ENCODE data around the gene TBX15.

The TBX15 gene

GRCh38 chr1:118842452-118843201 lies 145.5 kb downstream of the TBX15 start:
- TF ChIP-seq ZNF384 (IDR thresholded peaks at IDR 0.05) (no peak), LEF1 (IDR thresholded peaks at IDR 0.05; ENCODE audit: borderline replicate concordance) (no peak), ARNT (IDR thresholded peaks at IDR 0.05) (no peak), SUZ12 (IDR thresholded peaks at IDR 0.05) (no peak), L3MBTL2 (conservative IDR thresholded peaks at IDR 0.05) (no peak), FOXK2 (IDR thresholded peaks at IDR 0.05) (no peak), CTBP1 (IDR thresholded peaks at IDR 0.05; ENCODE audit: borderline replicate concordance) (no peak), FOXA1 (IDR thresholded peaks at IDR 0.05) (no peak), HDGF (IDR thresholded peaks at IDR 0.05; ENCODE audit: borderline replicate concordance) (no peak), NFRKB (IDR thresholded peaks at IDR 0.05) (no peak), PKNOX1 (IDR thresholded peaks at IDR 0.05) (no peak), ELF4 (IDR thresholded peaks at IDR 0.05) (no peak), FOXM1 (IDR thresholded peaks at IDR 0.05; ENCODE audit: borderline replicate concordance) (no peak), SP1 (IDR thresholded peaks at IDR 0.05) (no peak), BHLHE40 (IDR thresholded peaks at IDR 0.05; ENCODE audit: borderline replicate concordance) (no peak), TARDBP (IDR thresholded peaks at IDR 0.05) (no peak)
- CTCF ChIA-PET = no interaction called here
- POLR2A ChIA-PET = interaction anchor here (0.7 kb wide), 1 partner anchor 63 kb away, joined by 3 read pairs; no protein-coding TSS in a partner anchor
- DNase-seq (ENCODE audit: extremely low spot score) = no peak

- POLR2A ChIA-PET = no interaction called here
- no peak for TF ChIP-seq CTBP1 (IDR thresholded peaks at IDR 0.05; ENCODE audit: borderline replicate concordance)
- TF ChIP-seq FOXK2 (IDR thresholded peaks at IDR 0.05) = no peak
- no peak for TF ChIP-seq LEF1 (IDR thresholded peaks at IDR 0.05; ENCODE audit: borderline replicate concordance)
- no peak for TF ChIP-seq ARNT (IDR thresholded peaks at IDR 0.05)
- TF ChIP-seq FOXA1 (IDR thresholded peaks at IDR 0.05) = no peak
- no peak for TF ChIP-seq SUZ12 (IDR thresholded peaks at IDR 0.05)
- TF ChIP-seq ELF4 (IDR thresholded peaks at IDR 0.05) = no peak
- TF ChIP-seq FOXM1 (IDR thresholded peaks at IDR 0.05; ENCODE audit: borderline replicate concordance) = no peak
- no peak for TF ChIP-seq HDGF (IDR thresholded peaks at IDR 0.05; ENCODE audit: borderline replicate concordance)
- no peak for TF ChIP-seq NFRKB (IDR thresholded peaks at IDR 0.05)
- TF ChIP-seq SP1 (IDR thresholded peaks at IDR 0.05) = no peak
- no peak for TF ChIP-seq L3MBTL2 (conservative IDR thresholded peaks at IDR 0.05)
- TF ChIP-seq PKNOX1 (IDR thresholded peaks at IDR 0.05) = no peak
- no peak for TF ChIP-seq ZNF384 (IDR thresholded peaks at IDR 0.05)
- TF ChIP-seq BHLHE40 (IDR thresholded peaks at IDR 0.05; ENCODE audit: borderline replicate concordance) = no peak
- no peak for DNase-seq (ENCODE audit: extremely low spot score)
- CTCF ChIA-PET = interaction anchor here (0.6 kb wide), 1 partner anchor 146 kb away, joined by 4 read pairs; no protein-coding TSS in a partner anchor
These were observed 146.6 kb downstream of the TBX15 start for GRCh38 chr1:118841521-118841920.
